Measurements from ENCODE around the gene FAM217A. TPM values are rescaled to one million over a fixed set of nuclear protein-coding genes. Genes with fewer than 3 reads are reported as not detected.

Gene FAM217A
- polyA plus RNA-seq, 2 of the 4 experiments (the other 2 are of a cell fraction), result not detected

- DNase-seq (ENCODE audit: low read depth in 1 of 2, low spot score in 1 of 2), result no peak
- Histone ChIP-seq H3K27ac (no peak overlapping the region), H3K4me1 (peaks cover 24% of the 10 kb centered on the region), H3K9me3 (no peaks in the 10 kb centered on the region), H3K4me3 (no peak overlapping the region), H3K4me2 (no peak overlapping the region)
- no peak for ATAC-seq
- CTCF ChIA-PET, result interaction anchor here (1.9 kb wide), 1 partner anchor 31 kb away, joined by 5 read pairs; no protein-coding TSS in a partner anchor
- TF ChIP-seq HOXB13 (CRISPR knock-in tag; IDR thresholded peaks at IDR 0.05; ENCODE audit: low read depth), result no peak
- no peak for TF ChIP-seq MYC (IDR thresholded peaks at IDR 0.05; ENCODE audit: borderline replicate concordance, low read length)
- TF ChIP-seq HMGXB4 (CRISPR knock-in tag; IDR thresholded peaks at IDR 0.05; ENCODE audit: borderline replicate concordance), result no peak
- no peak for TF ChIP-seq KDM1A (IDR thresholded peaks at IDR 0.05; ENCODE audit: low read depth)
- no peak for TF ChIP-seq ZFP36 (IDR thresholded peaks at IDR 0.05; ENCODE audit: borderline replicate concordance, partially characterized antibody)
- no peak for TF ChIP-seq USF2 (IDR thresholded peaks at IDR 0.05)
- TF ChIP-seq CEBPB (IDR thresholded peaks at IDR 0.05), result no peak
- TF ChIP-seq RAD21 (conservative IDR thresholded peaks at IDR 0.05 in 1 of 2, IDR thresholded peaks at IDR 0.05 in 1 of 2), result no peak
- no peak for TF ChIP-seq NR3C1 (IDR thresholded peaks at IDR 0.05)
- TF ChIP-seq POLR2AphosphoS2 (conservative IDR thresholded peaks at IDR 0.05; ENCODE audit: low read length), result no peak
- TF ChIP-seq EHF (CRISPR knock-in tag; IDR thresholded peaks at IDR 0.05), result no peak
- TF ChIP-seq FOSL2 (IDR thresholded peaks at IDR 0.05), result no peak
- no peak for TF ChIP-seq FOSL2 (CRISPR knock-in tag; IDR thresholded peaks at IDR 0.05)
- 55% methylated on average over 1 of the region's 1 CpG for WGBS (ENCODE audit: missing lambda C conversion rate)
- FAIRE-seq, result no peak
- POLR2A ChIA-PET, result no interaction called here
Observed at GRCh38 chr6:4124351-4124750, 45.4 kb upstream of the FAM217A start.

GRCh38 chr6:4115741-4116140, 36.8 kb upstream of the FAM217A start:
- FAIRE-seq, result no peak
- H3K4me2 ChIP-seq, result no peak overlapping the region
- DNase-seq (ENCODE audit: low read depth in 1 of 2, low spot score in 1 of 2), result no peak
- CTCF ChIA-PET, result interaction anchor here (0.7 to 1.4 kb wide), 3 partner anchors 33 to 796 kb away, joined by 3 to 4 read pairs (median 3); no protein-coding TSS in a partner anchor
- no peak overlapping the region for H3K27ac ChIP-seq
- H3K9me3 ChIP-seq, result 0 out of 3 replicates have a peak, but pooled peaks cover 4% of the 10 kb centered on the region
- POLR2A ChIA-PET, result no interaction called here
- H3K4me3 ChIP-seq, result no peak overlapping the region
- 85% methylated on average over 4 of the region's 4 CpGs for WGBS (ENCODE audit: missing lambda C conversion rate)
- H3K4me1 ChIP-seq, result peaks cover 3% of the 10 kb centered on the region; the same call in 1 of the 3 replicates
- no peak for TF ChIP-seq PHF8 (IDR thresholded peaks at IDR 0.05; ENCODE audit: borderline replicate concordance, low read depth)
- TF ChIP-seq CHD4 (IDR thresholded peaks at IDR 0.05; ENCODE audit: borderline replicate concordance), result no peak
- TF ChIP-seq TP53 (CRISPR knock-in tag; IDR thresholded peaks at IDR 0.05), result no peak
- no peak for TF ChIP-seq HMGXB4 (CRISPR knock-in tag; IDR thresholded peaks at IDR 0.05; ENCODE audit: borderline replicate concordance)
- no peak for TF ChIP-seq ZNF302 (CRISPR knock-in tag; IDR thresholded peaks at IDR 0.05)
- no peak for TF ChIP-seq POLR2A (IDR thresholded peaks at IDR 0.05; ENCODE audit: low read length)
- TF ChIP-seq MAFK (IDR thresholded peaks at IDR 0.05; ENCODE audit: partially characterized antibody), result no peak
- no peak for TF ChIP-seq BHLHE40 (IDR thresholded peaks at IDR 0.05; ENCODE audit: low read depth, low read length)
- TF ChIP-seq RCOR1 (IDR thresholded peaks at IDR 0.05; ENCODE audit: low read depth, low read length), result no peak
- no peak for TF ChIP-seq ZSCAN20 (CRISPR knock-in tag; IDR thresholded peaks at IDR 0.05)
- TF ChIP-seq HEYL (CRISPR knock-in tag; IDR thresholded peaks at IDR 0.05), result no peak
- no peak for TF ChIP-seq CTCF (IDR thresholded peaks at IDR 0.05)
- no peak for ATAC-seq
